Neural cell (in vitro differentiated cells): Measurements from ENCODE around the gene ANO1. TPM values are rescaled to one million over a fixed set of nuclear protein-coding genes. Genes with fewer than 3 reads are reported as not detected.
"Not testable (repeated sequence)": the region's sequence is repeated elsewhere in the genome, so short reads cannot be mapped to it uniquely, and the experiment has no call there.

Experiments
- H2AFZ ChIP-seq: fragments of 200-600, 300-800 bp; sonication (generic), shearing (Covaris generic); 2 replicates; pipeline ENCODE4 v1.6.0; 2014; ENCODE audit warnings: low read depth, mild to moderate bottlenecking, antibody characterized with exemption, low read length, moderate library complexity
- H3F3A ChIP-seq: fragments of 200-600 bp; shearing (Covaris generic); 2 replicates; pipeline ENCODE4 v1.6.1; 2016; ENCODE audit warnings: mild to moderate bottlenecking, moderate library complexity, mixed read lengths, antibody characterized with exemption, low read length; ENCODE audit not compliant: insufficient read depth, poor library complexity, severe bottlenecking
- H3K27ac ChIP-seq: fragments of 200-600, 300-800 bp; sonication (generic), shearing (Covaris generic); 2 replicates; pipeline ENCODE4 v1.5.1; 2014; ENCODE audit warnings: mild to moderate bottlenecking, low read length, moderate library complexity
- H3K27me3 ChIP-seq: fragments of 300-800, 200-600 bp; sonication (generic), shearing (Covaris generic); 2 replicates; pipeline ENCODE4 v1.6.0; 2014; ENCODE audit warnings: mild to moderate bottlenecking, low read depth, low read length, moderate library complexity; ENCODE audit not compliant: insufficient read depth
- H3K36me3 ChIP-seq: fragments of 300-800, 200-600 bp; sonication (generic), shearing (Covaris generic); 2 replicates; pipeline ENCODE4 v1.5.1; 2014; ENCODE audit warnings: mild to moderate bottlenecking, antibody characterized with exemption, low read length, moderate library complexity; ENCODE audit not compliant: insufficient read depth
- H3K4me2 ChIP-seq: fragments of 300-800, 200-600 bp; sonication (generic), shearing (Covaris generic); 2 replicates; pipeline ENCODE4 v1.6.0; 2014; ENCODE audit warnings: mild to moderate bottlenecking, low read length
- H3K4me3 ChIP-seq: fragments of 300-800, 200-600 bp; sonication (generic), shearing (Covaris generic); 2 replicates; pipeline ENCODE4 v1.5.1; 2014; ENCODE audit warnings: mild to moderate bottlenecking, low read length, moderate library complexity
- H3K79me2 ChIP-seq: fragments of 200-600 bp; shearing (Covaris generic); replicated peaks from 2 replicates; pipeline ENCODE4 v1.6.0; 2014; ENCODE audit warnings: mild to moderate bottlenecking, low read length, moderate library complexity; ENCODE audit not compliant: insufficient read depth
- H3K9ac ChIP-seq: fragments of 300-800, 200-600 bp; sonication (generic), shearing (Covaris generic); 2 replicates; pipeline ENCODE4 v1.6.1; 2016; ENCODE audit warnings: mild to moderate bottlenecking, low read length, mixed read lengths
- H3K9me2 ChIP-seq: fragments of 200-600 bp; shearing (Covaris generic); 2 replicates; pipeline ENCODE4 v1.6.1; 2016; ENCODE audit warnings: mild to moderate bottlenecking, low read length, mixed read lengths; ENCODE audit not compliant: insufficient read depth
- H3K9me3 ChIP-seq: fragments of 200-600, 300-800 bp; sonication (generic), shearing (Covaris generic); 2 replicates; pipeline ENCODE4 v1.6.1; 2016; ENCODE audit warnings: mild to moderate bottlenecking, mixed run types, low read length, moderate library complexity, mixed read lengths
- H4K20me1 ChIP-seq: fragments of 200-600 bp; shearing (Covaris generic); 2 replicates; pipeline ENCODE4 v1.6.1; 2016; ENCODE audit warnings: mild to moderate bottlenecking, mixed run types; ENCODE audit not compliant: insufficient read depth
- CTCF ChIP-seq: fragments of 450-650 bp; IDR thresholded peaks from 2 replicates; pipeline ENCODE4 v1.5.1; 2014; ENCODE audit warnings: antibody characterized with exemption, mild to moderate bottlenecking, moderate library complexity; ENCODE audit not compliant: poor library complexity, severe bottlenecking
- EP300 ChIP-seq: fragments of 450-650 bp; conservative IDR thresholded peaks from 2 replicates; pipeline ENCODE4 v1.6.1; 2014; ENCODE audit warnings: antibody characterized with exemption, mild to moderate bottlenecking, moderate library complexity; ENCODE audit not compliant: poor library complexity, severe bottlenecking
- EZH2 ChIP-seq: fragments of 200-600, 300-800 bp; shearing (Covaris generic), sonication (generic); IDR thresholded peaks from 2 replicates; pipeline ENCODE4 v1.6.1; 2014; ENCODE audit warnings: antibody characterized with exemption, low read length, borderline replicate concordance, mild to moderate bottlenecking; ENCODE audit not compliant: insufficient read depth, poor library complexity, severe bottlenecking
- MXI1 ChIP-seq: fragments of 450-650 bp; conservative IDR thresholded peaks from 2 replicates; pipeline ENCODE4 v1.6.1; 2014; ENCODE audit warnings: antibody characterized with exemption, mild to moderate bottlenecking; ENCODE audit not compliant: poor library complexity, severe bottlenecking
- POLR2AphosphoS5 ChIP-seq: IDR thresholded peaks from 2 replicates; pipeline ENCODE4 v1.6.1; 2012
- RAD21 ChIP-seq: fragments of 450-650 bp; conservative IDR thresholded peaks from 2 replicates; pipeline ENCODE4 v1.6.1; 2014; ENCODE audit warnings: antibody characterized with exemption, mild to moderate bottlenecking, moderate library complexity
- REST ChIP-seq: IDR thresholded peaks from 2 replicates; pipeline ENCODE4 v1.6.1; 2012; ENCODE audit warnings: borderline replicate concordance
- SMC3 ChIP-seq: fragments of 450-650 bp; conservative IDR thresholded peaks from 2 replicates; pipeline ENCODE4 v1.6.1; 2014; ENCODE audit warnings: antibody characterized with exemption, mild to moderate bottlenecking, moderate library complexity; ENCODE audit not compliant: poor library complexity
- TAF1 ChIP-seq: IDR thresholded peaks from 2 replicates; pipeline ENCODE4 v1.6.1; 2012; ENCODE audit warnings: low read depth
- polyA plus RNA-seq: library from polyadenylated mRNA; depleted of rRNA; stranded (reverse); fragments of >200 nt; gene quantifications from 2 replicates; pipeline ENCODE4 v1.2.3, GENCODE V29; 2014

Gene ANO1
- polyA plus RNA-seq, 1 donor from 2014 or later: not detected

GRCh38 chr11:70212227-70212811, 134.2 kb downstream of the ANO1 start:
- Histone ChIP-seq H3K27ac (no peak overlapping the region), H4K20me1 (no peaks in the 10 kb centered on the region), H3K27me3 (no peaks in the 10 kb centered on the region), H2AFZ (no peak overlapping the region), H3F3A (no peaks in the 10 kb centered on the region), H3K4me3 (no peak overlapping the region), H3K4me2 (no peak overlapping the region), H3K9ac (no peak overlapping the region), H3K9me2 (no peaks in the 10 kb centered on the region), H3K36me3 (no peaks in the 10 kb centered on the region), H3K79me2 (no peaks in the 10 kb centered on the region), H3K9me3 (no peaks in the 10 kb centered on the region)
- TF ChIP-seq SMC3: no peak

DNA sequence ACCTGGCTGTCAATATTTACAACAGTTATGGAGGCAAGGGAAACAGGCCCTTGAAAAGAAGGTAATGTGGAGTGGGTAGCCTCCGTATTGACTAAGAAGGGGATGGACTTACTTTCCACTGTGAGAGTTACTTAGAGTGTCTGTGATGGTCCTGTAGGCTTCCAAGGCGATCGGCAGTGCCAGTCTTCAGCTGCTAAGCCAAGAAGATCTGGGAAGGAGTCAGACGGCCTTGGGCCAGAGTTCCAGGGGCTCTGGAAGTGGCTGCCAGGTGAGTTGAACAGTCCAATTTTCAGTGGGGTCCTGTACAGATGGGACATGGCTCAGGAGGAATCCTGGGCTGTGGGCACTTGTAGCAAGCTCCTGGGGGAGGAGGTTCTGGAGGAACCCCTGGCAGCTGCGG, 139.3 kb downstream of the ANO1 start:
- H3K79me2 ChIP-seq, H3K27ac ChIP-seq, H2AFZ ChIP-seq, H3K9me2 ChIP-seq, H4K20me1 ChIP-seq, H3K4me3 ChIP-seq, H3K36me3 ChIP-seq, H3K27me3 ChIP-seq, H3F3A ChIP-seq, H3K9me3 ChIP-seq, H3K9ac ChIP-seq, H3K4me2 ChIP-seq: not testable (repeated sequence)

DNA sequence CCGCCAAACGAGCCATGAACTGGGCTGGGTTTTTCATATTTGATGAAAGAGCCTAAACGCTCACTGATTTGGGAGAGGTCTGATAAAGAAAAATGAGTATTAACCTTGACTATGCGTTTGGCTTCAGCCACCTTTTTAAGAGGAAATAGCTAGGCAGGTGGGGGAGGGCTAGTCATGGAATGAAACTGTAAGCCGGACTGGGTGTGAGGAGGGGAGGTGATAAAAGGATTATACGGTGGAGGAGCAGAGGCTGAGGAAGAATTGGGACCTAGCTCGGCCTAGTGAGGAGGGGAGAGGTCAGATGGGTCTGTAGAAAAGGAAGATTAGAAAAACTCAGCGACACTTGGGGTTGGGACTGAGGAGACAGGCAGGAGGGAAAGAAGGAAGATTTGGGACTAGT, 140.0 kb downstream of the ANO1 start:
- not testable (repeated sequence) for H3K36me3 ChIP-seq, H3K27ac ChIP-seq, H3K4me3 ChIP-seq, H3K9me3 ChIP-seq, H3K79me2 ChIP-seq, H3K9ac ChIP-seq, H2AFZ ChIP-seq, H4K20me1 ChIP-seq, H3K9me2 ChIP-seq, H3K4me2 ChIP-seq, H3K27me3 ChIP-seq, H3F3A ChIP-seq

DNA sequence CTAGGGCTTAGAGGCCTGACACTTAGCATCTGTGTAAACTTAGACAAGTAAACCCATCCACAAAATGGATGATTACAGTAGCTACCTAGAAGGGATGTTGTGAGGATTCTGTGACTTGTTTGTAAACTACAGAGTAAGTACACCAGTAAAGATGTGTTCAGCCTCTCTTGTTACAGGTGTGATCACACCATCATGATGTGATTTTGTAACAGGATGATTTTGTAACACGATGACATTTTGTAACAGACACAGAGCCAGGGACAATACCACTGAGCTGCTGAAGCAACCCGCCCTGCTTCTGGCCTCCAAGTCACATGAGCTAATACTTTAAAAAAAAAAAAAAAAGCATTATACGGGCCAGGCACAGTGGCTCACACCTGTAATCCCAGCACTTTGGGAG, 142.0 kb downstream of the ANO1 start:
- Histone ChIP-seq H3K79me2 (no peaks in the 10 kb centered on the region), H3K9me3 (no peaks in the 10 kb centered on the region), H3K9ac (no peak overlapping the region), H3K4me2 (no peak overlapping the region), H3K36me3 (no peaks in the 10 kb centered on the region), H3K9me2 (no peaks in the 10 kb centered on the region), H3K27ac (no peak overlapping the region), H3K4me3 (no peak overlapping the region), H2AFZ (no peak overlapping the region), H3F3A (no peaks in the 10 kb centered on the region), H3K27me3 (no peaks in the 10 kb centered on the region), H4K20me1 (no peaks in the 10 kb centered on the region)
- TF ChIP-seq MXI1 (no peak), EP300 (no peak), SMC3 (no peak)

DNA sequence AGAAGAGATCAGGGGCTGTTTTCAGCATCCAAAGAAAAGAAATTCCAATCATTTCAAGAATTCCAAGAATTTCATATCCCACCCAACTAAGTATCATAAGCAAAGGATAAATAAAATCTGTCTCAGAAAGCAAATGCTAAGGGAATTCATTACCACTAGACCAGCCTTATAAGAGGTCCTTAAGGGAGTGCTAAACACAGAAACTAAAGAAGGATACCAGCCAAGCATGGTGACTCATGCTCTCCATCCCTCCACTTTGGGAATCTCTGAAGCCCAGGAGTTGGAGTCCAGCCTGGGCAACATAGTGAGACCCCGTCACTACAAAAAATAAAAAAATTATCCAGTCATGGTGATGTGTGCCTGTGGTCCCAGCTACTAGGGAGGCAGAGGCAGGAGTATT, 142.8 kb downstream of the ANO1 start:
- TF ChIP-seq SMC3 (no peak), REST (no peak), MXI1 (no peak), POLR2AphosphoS5 (no peak), EP300 (no peak), CTCF (no peak), RAD21 (no peak), EZH2 (no peak), TAF1 (no peak)
- H3K27me3 ChIP-seq: no peaks in the 10 kb centered on the region
- H3K4me2 ChIP-seq: no peak overlapping the region
- H3K27ac ChIP-seq: no peak overlapping the region
- H3K9me3 ChIP-seq: no peaks in the 10 kb centered on the region
- no peaks in the 10 kb centered on the region for H3F3A ChIP-seq
- H2AFZ ChIP-seq: no peak overlapping the region
- H3K4me3 ChIP-seq: no peak overlapping the region
- no peak overlapping the region for H3K9ac ChIP-seq
- no peaks in the 10 kb centered on the region for H3K79me2 ChIP-seq
- H4K20me1 ChIP-seq: no peaks in the 10 kb centered on the region
- H3K36me3 ChIP-seq: no peaks in the 10 kb centered on the region
- no peaks in the 10 kb centered on the region for H3K9me2 ChIP-seq
